ENCODE data around the gene BNC2. TPM values are rescaled to one million over a fixed set of nuclear protein-coding genes. Genes with fewer than 3 reads are reported as not detected.

The BNC2 gene
- total RNA-seq, 1 donor from 2014 or later = 2.9 TPM

DNA sequence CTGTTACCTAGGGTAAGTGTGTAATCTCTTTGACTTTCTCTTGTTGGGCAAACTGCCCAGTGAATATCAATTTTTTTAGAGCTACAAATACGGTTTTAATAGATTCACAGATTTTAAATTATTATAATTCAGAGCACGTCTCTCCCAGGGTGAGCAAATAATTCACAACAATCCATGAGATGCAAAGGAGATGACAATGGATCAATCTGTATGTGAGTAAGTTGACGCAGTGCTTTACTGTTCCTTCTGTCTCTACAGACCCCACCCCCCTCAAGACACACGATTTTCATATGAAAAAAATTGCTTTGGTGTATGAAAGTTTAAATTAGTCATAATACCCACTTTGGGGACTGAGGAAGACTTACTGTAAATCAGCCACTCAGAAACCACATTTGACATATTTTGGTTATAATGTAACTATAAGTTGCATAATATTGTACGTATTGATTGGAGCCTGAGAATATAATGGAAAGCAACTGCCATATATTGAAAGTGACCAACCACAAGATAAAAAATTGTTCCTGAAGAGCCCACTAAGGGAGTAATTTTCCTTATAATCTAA, 201.7 kb downstream of the BNC2 start:
- no peak overlapping the region for H3K4me3 ChIP-seq (ENCODE audit: low read depth, low read length)
- TF ChIP-seq, protein P1, sequence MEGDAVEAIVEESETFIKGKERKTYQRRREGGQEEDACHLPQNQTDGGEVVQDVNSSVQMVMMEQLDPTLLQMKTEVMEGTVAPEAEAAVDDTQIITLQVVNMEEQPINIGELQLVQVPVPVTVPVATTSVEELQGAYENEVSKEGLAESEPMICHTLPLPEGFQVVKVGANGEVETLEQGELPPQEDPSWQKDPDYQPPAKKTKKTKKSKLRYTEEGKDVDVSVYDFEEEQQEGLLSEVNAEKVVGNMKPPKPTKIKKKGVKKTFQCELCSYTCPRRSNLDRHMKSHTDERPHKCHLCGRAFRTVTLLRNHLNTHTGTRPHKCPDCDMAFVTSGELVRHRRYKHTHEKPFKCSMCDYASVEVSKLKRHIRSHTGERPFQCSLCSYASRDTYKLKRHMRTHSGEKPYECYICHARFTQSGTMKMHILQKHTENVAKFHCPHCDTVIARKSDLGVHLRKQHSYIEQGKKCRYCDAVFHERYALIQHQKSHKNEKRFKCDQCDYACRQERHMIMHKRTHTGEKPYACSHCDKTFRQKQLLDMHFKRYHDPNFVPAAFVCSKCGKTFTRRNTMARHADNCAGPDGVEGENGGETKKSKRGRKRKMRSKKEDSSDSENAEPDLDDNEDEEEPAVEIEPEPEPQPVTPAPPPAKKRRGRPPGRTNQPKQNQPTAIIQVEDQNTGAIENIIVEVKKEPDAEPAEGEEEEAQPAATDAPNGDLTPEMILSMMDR (conservative IDR thresholded peaks at IDR 0.05; ENCODE audit: low read depth, low read length) = no peak
- no peak for DNase-seq (ENCODE audit: low read depth)

- DNase-seq (ENCODE audit: low read depth) = peak; percentile 87
- TF ChIP-seq, protein P1 (conservative IDR thresholded peaks at IDR 0.05; ENCODE audit: low read depth, low read length) = no peak
- no peak overlapping the region for H3K4me3 ChIP-seq (ENCODE audit: low read depth, low read length)
Observed at GRCh38 chr9:16664211-16664610, 206.3 kb downstream of the BNC2 start.

DNA sequence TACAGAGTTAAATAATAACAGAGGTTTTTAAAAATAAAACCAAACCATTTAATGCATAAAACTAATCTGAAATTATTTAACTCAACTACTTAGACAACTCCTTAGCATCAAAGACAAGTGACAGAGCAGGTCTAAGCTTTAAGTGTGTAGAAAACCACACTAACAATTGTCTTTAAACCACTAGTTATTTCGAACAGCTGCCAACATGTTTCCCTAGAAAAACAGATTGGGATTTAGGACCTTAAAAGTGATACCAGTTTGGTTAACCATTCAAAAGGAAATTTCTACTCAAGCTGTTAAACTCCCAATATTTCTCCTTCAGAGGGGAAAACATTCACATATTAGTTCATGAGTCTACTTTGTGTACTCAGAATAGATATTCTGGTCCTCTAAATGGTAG, 208.7 kb downstream of the BNC2 start:
- no peak for DNase-seq (ENCODE audit: low read depth)
- no peak overlapping the region for H3K4me3 ChIP-seq (ENCODE audit: low read depth, low read length)
- TF ChIP-seq, protein P1 (conservative IDR thresholded peaks at IDR 0.05; ENCODE audit: low read depth, low read length) = no peak

DNA sequence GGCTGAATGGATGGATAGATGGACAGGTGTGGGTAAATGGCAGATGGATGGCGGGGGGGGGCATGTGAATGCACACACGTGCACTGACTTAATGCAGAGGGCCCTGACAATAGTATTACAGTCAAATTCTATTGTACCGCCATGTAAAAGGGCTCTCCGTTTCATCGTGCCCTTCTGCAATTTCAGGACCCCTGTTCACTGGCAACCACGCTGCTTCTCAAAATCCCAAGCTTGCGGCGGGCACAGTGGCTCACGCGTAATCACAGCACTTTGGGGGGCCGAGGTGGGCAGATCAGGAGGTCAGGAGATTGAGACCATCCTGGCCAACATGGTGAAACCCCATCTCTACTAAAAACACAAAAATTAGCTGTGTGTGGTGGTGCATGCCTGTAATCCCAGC, 211.4 kb downstream of the BNC2 start:
- TF ChIP-seq, protein P1 (conservative IDR thresholded peaks at IDR 0.05; ENCODE audit: low read depth, low read length) = no peak
- no peak overlapping the region for H3K4me3 ChIP-seq (ENCODE audit: low read depth, low read length)
- no peak for DNase-seq (ENCODE audit: low read depth)

DNA sequence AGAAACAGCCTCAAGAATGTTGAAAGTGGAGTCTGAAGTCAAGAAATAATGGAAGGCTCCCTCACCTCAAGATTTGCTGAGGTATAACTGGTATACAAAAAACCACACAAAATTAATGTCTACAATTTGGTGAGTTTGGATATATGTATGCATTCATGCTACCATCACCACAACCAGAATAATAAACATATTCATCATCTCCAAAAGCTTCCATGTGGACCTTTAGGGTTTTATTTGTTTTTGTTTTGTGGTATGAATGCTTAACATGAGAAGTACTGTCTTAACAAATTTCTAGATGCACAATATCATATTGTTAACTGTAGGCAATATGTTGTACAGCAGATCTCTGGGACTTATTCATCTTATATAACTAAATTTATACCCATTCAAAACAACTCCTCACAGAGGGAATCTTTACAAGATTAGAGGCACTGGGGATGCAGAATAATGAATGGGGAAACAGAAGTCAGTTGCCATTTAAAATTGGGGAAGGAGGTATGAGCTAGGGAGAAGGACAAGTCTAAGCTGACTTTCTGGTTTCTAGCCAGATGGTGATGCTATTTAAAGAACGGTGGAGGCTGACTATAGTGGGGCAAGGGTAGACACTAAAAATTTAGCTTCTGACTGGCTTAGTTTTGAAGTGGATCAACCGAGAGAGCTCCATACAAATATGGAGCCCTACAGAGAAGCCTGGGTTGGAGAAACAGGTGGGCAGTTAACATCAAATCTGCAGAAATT, 213.9 kb downstream of the BNC2 start:
- no peak for DNase-seq (ENCODE audit: low read depth)
- TF ChIP-seq, protein P1 (conservative IDR thresholded peaks at IDR 0.05; ENCODE audit: low read depth, low read length) = no peak
- no peak overlapping the region for H3K4me3 ChIP-seq (ENCODE audit: low read depth, low read length)

DNA sequence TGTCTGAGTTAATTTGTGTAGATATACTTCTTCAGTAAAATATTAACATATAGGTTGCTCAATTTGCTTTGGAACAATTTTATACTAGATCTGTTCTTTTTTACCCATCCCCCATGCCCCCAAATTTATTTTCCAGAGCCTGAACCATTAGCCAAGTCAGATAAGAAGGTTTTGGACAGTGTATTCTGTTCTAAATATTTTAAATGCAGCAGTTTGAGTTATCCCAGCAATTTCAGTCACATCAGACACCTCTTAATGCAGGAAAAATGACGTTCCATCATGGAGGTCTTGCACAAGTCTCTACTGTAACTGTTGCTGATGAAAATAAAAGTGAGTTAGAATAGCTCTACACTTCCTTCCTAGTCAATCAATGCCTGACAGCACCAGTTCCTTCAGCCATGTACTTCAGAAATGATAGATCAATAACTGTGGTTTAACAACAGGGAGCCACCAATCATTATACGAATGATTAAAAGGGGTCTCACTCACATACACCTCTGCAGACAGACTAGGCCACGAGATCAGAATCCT, 215.8 kb downstream of the BNC2 start:
- DNase-seq (ENCODE audit: low read depth) = no peak
- H3K4me3 ChIP-seq (ENCODE audit: low read depth, low read length) = no peak overlapping the region
- TF ChIP-seq, protein P1 (conservative IDR thresholded peaks at IDR 0.05; ENCODE audit: low read depth, low read length) = no peak

Measured in epithelial cell of proximal tubule (primary cell).